Ovary (tissue), 9 donors: ENCODE results near the gene PPP2R5D. TPM values are rescaled to one million over a fixed set of nuclear protein-coding genes. Genes with fewer than 3 reads are reported as not detected.
A peak's percentile ranks its signal among the peaks of the same experiment; 100 is the strongest.

ENCODE experiments used
- DNase-seq, 5 donors: peaks; one replicate each; pipeline ENCODE4 v3.0.0-alpha.2; 2019 to 2020
- H3K27ac ChIP-seq, 2 donors: fragments of 200-600 bp; one replicate each; pipeline versions ENCODE4 v1.5.1 to v1.8.0; 2019 to 2022
- H3K27me3 ChIP-seq: fragments of 200-600 bp; one replicate; pipeline ENCODE4 v1.8.0; 2022
- H3K36me3 ChIP-seq: fragments of 200-600 bp; sonication (generic); one replicate; pipeline ENCODE4 v1.5.1; 2019
- H3K4me1 ChIP-seq: one replicate; pipeline ENCODE4 v1.8.1; 2013; ENCODE audit warnings: mild to moderate bottlenecking, moderate library complexity; ENCODE audit not compliant: insufficient read depth
- H3K4me3 ChIP-seq: fragments of 200-600 bp; sonication (generic); one replicate; pipeline ENCODE4 v1.5.1; 2017
- H3K9me3 ChIP-seq, 2 donors: fragments of 200-600 bp in 1 of 2; sonication (generic) in 1 of 2; one replicate each; pipeline versions ENCODE4 v1.5.1 to v1.8.1; 2013 to 2019; ENCODE audit warnings: mild to moderate bottlenecking in 1 of 2, moderate library complexity in 1 of 2
- EP300 ChIP-seq: sonication (generic); formaldehyde crosslinking; IDR thresholded peaks from one replicate; pipeline ENCODE4 v1.6.1; 2017; ENCODE audit warnings: antibody characterized with exemption
- POLR2A ChIP-seq: fragments of 450-650 bp; IDR thresholded peaks from one replicate; pipeline ENCODE4 v1.6.1; 2017; ENCODE audit warnings: antibody characterized with exemption, mild to moderate bottlenecking, moderate library complexity
- WGBS, 3 donors: extraction: QIAGEN DNeasy Blood & Tissue Kit in 1 of 3; methylation state at CpG; one replicate each; pipeline versions ENCODE4 v1.1.5 to v1.1.7; 2013 to 2017; 5-methylcytosine and 5-hydroxymethylcytosine counted together
- intact Hi-C, 4 donors: fragments of 100-400 bp; cut with DNase I; formaldehyde crosslinking; loops; one replicate each; pipeline versions ENCODE4 v1.11.0 to v1.15.1; 2022 to 2023
- polyA plus RNA-seq, 2 donors: library from polyadenylated mRNA; stranded (reverse); fragments of 200-250 nt in 1 of 2; fragments of 350-450 nt in 1 of 2; fragmentation: Illumina TruSeq in 1 of 2; extraction: RNeasy Lipid Tissue Mini Kit (QIAGEN cat#74804) in 1 of 2; gene quantifications; one replicate each; pipeline ENCODE4 v1.2.3, GENCODE V29; 2013 to 2014
- total RNA-seq, 7 donors: library from RNA; depleted of rRNA in 2 of 7; stranded (reverse); fragments of >200 nt in 2 of 7; fragmentation: NEBNext Ultra II Directional in 3 of 7; extraction: Animal tissue kit (Norgen Biotek cat#: 25700) in 3 of 7; gene quantifications; one replicate each; pipeline versions ENCODE4 v1.1.0 to v1.2.4, GENCODE V29; 2016 to 2023
- TF ChIP-seq, protein P1 (sequence below), 3 donors: fragments of 450-650 bp in 2 of 3; fragments of 200-600 bp in 1 of 3; IDR thresholded peaks; one replicate each; pipeline versions ENCODE4 v1.5.1 to v1.8.0; 2016 to 2022; ENCODE audit warnings: antibody characterized with exemption in 3 of 3, mild to moderate bottlenecking in 1 of 3
- donor health status: DM: no; HTN: no; CAD: no; lungs with moderate emphysema.
- donor health status: DM: no; HTN: no; CAD: no.
- donor health status: Bipolar disorder and iron deficiency.
- donor health status: DM: yes; HTN: yes; CAD: no.
- donor health status: DM: no; HTN: no; CAD: no.
- donor health status: DM: yes; HTN: yes; CAD: no.

Gene PPP2R5D
- total and polyA plus RNA-seq, 9 donors, result 20.4 to 78.1 (median 34.1) TPM

DNA sequence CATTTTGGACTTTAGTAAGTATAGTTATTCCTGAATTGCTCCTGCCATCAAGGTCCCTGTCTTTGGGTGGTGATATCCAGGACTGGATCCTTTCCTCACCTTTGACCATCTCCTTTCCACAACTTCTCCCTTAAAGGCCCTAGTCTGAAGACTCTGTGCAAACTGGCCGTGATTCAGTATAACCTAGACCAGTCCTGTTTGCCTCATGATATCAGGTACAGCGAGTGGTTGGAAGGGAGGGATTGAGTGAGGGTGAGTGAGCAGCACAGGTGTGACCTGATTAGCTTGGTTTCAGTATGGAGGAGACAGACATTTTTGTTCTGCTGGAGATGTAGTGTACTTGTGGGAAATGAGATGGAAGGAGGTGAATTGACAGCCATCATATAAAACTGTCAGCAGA lies 34.8 kb downstream of the PPP2R5D start:
- no peaks in the 10 kb centered on the region for H3K36me3 ChIP-seq
- H3K9me3 ChIP-seq, result no peaks in the 10 kb centered on the region
- peaks cover 15% of the 10 kb centered on the region for H3K4me1 ChIP-seq
- intact Hi-C loops, result loop anchor here in 2 of 4 donors (10.0 kb wide), 1 partner anchor 114 kb away; no protein-coding TSS in a partner anchor
- no peak overlapping the region for H3K4me3 ChIP-seq
- H3K27me3 ChIP-seq, result no peaks in the 10 kb centered on the region
- no peak overlapping the region for H3K27ac ChIP-seq
- TF ChIP-seq EP300 (no peak), POLR2A (no peak)
- TF ChIP-seq, protein P1, sequence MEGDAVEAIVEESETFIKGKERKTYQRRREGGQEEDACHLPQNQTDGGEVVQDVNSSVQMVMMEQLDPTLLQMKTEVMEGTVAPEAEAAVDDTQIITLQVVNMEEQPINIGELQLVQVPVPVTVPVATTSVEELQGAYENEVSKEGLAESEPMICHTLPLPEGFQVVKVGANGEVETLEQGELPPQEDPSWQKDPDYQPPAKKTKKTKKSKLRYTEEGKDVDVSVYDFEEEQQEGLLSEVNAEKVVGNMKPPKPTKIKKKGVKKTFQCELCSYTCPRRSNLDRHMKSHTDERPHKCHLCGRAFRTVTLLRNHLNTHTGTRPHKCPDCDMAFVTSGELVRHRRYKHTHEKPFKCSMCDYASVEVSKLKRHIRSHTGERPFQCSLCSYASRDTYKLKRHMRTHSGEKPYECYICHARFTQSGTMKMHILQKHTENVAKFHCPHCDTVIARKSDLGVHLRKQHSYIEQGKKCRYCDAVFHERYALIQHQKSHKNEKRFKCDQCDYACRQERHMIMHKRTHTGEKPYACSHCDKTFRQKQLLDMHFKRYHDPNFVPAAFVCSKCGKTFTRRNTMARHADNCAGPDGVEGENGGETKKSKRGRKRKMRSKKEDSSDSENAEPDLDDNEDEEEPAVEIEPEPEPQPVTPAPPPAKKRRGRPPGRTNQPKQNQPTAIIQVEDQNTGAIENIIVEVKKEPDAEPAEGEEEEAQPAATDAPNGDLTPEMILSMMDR (IDR thresholded peaks at IDR 0.05), result no peak
- no peak for DNase-seq
- WGBS, 3 donors, result 77 to 90% (median 81%) methylated on average over 2 of the region's 2 CpGs

DNA sequence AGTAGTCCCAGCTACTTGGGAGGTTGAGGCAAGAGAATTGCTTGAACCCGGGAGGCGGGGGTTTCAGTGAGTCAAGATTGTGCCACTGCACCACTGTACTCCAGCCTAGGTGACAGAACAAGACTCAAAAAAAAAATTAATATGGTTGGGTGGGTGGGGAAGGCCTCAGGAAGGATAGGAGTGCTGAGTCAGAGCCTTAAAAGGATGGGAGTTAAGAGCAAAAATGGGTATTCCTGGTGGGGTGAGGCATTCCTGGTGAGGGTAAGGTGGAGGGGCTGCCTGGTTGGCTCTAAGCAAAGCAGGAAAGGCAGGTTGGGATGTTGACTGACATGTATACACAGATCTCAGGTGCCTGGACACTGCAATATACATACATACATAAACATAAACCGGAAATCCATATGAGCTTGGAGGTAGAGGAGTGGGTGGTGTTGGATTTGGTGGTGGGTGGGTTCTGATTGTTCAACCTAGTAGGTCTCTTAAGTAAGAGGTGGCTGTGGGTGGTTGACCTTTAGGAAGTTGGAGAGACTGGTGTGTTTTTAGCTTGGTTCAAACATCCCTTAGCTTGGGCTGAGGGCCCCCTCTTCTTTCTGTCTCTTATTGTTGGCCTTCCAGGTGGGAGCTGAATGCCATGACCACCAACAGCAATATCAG lies 35.8 kb downstream of the PPP2R5D start:
- Histone ChIP-seq H3K4me3 (no peak overlapping the region), H3K9me3 (no peaks in the 10 kb centered on the region), H3K27me3 (no peaks in the 10 kb centered on the region), H3K27ac (no peak overlapping the region), H3K36me3 (no peaks in the 10 kb centered on the region), H3K4me1 (peaks cover 13% of the 10 kb centered on the region)
- intact Hi-C loops, result no loop called here
- WGBS, 3 donors, result 84 to 96% (median 88%) methylated on average over 3 of the region's 3 CpGs
- TF ChIP-seq, protein P1 (IDR thresholded peaks at IDR 0.05), result no peak
- TF ChIP-seq POLR2A (no peak), EP300 (no peak)
- DNase-seq, result no peak

DNA sequence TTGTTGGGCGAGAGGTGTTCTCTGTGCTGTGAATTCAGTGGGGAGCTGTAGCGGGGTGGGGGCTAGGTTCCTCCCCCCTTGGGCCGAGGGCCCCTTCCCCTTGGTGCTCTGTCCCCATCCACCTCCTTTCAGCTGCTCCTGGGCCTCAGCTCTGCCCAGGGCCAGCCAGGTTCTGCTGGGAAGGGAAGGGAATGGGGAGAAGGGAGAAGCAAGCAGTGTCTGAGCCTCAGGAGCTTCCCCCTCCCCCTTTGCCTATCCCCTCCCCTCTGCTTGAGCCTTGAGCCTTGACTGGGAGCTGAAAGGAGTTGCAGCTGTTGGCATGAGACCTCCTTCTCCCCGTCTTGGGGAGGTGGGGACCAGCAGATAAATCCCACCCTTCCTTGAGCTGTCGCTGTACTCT lies 36.5 kb downstream of the PPP2R5D start:
- intact Hi-C loops, result no loop called here
- no peaks in the 10 kb centered on the region for H3K36me3 ChIP-seq
- H3K4me3 ChIP-seq, result peak overlapping the region; percentile 85
- peaks cover 10% of the 10 kb centered on the region for H3K4me1 ChIP-seq
- TF ChIP-seq EP300 (no peak), POLR2A (no peak)
- TF ChIP-seq, protein P1 (IDR thresholded peaks at IDR 0.05), result no peak
- H3K9me3 ChIP-seq, result no peaks in the 10 kb centered on the region
- DNase-seq, result no peak
- peak overlapping the region; percentile 75 to 84 for H3K27ac ChIP-seq
- 25 to 40% (median 31%) methylated on average over 5 of the region's 5 CpGs for WGBS, 3 donors
- H3K27me3 ChIP-seq, result no peaks in the 10 kb centered on the region

DNA sequence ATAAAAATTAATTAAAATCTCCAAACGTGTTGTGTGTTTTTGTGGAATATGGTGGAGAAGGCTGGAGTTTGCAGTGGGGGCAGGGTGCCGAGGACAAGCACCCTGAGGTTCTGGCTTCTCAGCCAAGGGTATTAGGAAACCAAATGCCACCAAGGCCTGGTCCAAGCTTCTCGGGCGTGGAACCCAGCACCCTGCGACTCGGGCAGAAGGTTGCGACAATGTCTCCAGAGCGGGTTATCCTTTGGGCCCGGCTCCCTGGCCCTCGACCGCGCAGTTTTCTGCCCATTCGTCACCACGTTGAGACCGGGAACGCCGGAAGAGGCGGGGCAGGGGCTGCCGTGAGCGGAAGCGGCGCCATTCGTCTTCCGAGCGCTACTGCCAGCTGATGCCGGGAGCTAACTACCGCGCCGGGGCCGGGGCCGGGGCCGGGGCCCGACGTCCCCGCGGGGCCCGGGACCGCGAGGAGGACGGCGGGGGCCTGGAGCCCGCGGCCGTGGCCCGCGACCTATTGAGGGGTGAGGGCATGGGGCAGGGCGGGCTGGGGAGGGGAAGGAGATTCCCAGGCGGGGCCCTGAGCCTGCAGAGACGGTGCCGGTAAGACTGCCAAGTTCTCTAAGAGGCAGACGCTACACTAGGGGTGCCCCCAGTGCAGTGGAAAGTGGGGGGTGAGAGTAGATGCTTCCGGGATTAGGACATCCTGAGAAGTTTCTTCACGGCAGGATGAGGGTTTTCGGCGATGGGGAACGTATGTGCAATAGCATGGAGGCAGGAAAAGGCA lies 37.1 kb downstream of the PPP2R5D start, which contains the start of gene RRP36:
RRP36 (plus strand) TSS at position 354 of the 778 bp plus-strand sequence; CDS start at position 386, 32 bp downstream.
- TF ChIP-seq, protein P1 (IDR thresholded peaks at IDR 0.05), result no peak
- TF ChIP-seq POLR2A (no peak), EP300 (no peak)
- H3K36me3 ChIP-seq, result no peaks in the 10 kb centered on the region
- peaks cover 9% of the 10 kb centered on the region for H3K4me1 ChIP-seq
- peak within 1 kb of the TSS; percentile 75 to 84 for H3K27ac ChIP-seq
- H3K9me3 ChIP-seq, result no peaks in the 10 kb centered on the region
- intact Hi-C loops, result no loop called here
- DNase-seq, result peak; percentile 68 to 85 (median 78)
- WGBS, 3 donors, result 0 to 1% (median 1%) methylated on average over 38 to 56 of the region's 56 CpGs
- H3K4me3 ChIP-seq, result peak within 1 kb of the TSS; percentile 85
- no peaks in the 10 kb centered on the region for H3K27me3 ChIP-seq
